ENCODE measurements around the gene CYP2U1. TPM values are rescaled to one million over a fixed set of nuclear protein-coding genes. Genes with fewer than 3 reads are reported as not detected.
"Not testable (repeated sequence)": the region's sequence is repeated elsewhere in the genome, so short reads cannot be mapped to it uniquely, and the experiment has no call there.

CYP2U1 gene
- total RNA-seq, 1 experiment from 2014 or later: 2.5 TPM

DNA sequence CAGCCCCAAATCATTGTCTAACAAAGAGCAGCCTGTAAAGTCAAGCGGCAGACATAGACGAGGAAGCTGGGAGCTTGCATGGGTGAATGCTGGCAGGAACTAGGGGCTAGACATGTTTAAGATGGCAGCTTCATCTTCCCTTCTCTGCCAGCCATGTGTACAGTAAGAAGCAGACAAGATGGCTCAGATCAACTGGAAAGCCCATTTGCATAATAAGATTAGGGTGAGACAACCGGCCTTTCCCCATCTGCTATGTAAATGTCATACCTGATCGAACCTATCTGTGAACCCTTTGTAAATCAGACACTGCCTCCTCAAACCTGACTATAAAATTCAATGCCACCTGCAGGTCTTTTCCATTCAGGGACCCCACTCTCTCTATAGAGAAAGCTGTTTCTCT lies 35.6 kb downstream of the CYP2U1 start:
- BruUV-seq (replicated peaks): no TSS peak
- ChIA-PET POLR2A (no interaction called here), CTCF (no interaction called here)
- Mint-ChIP-seq H3K27me3 (ENCODE audit: insufficient read depth, unreplicated experiment) (no peaks in the 10 kb centered on the region), H3K4me1 (ENCODE audit: insufficient read depth, unreplicated experiment) (no peaks in the 10 kb centered on the region), H3K9me3 (ENCODE audit: unreplicated experiment) (no peaks in the 10 kb centered on the region), H3K36me3 (ENCODE audit: insufficient read depth, unreplicated experiment) (no peaks in the 10 kb centered on the region), H3K27ac (ENCODE audit: low read depth, unreplicated experiment) (no peak overlapping the region), H3K4me3 (ENCODE audit: unreplicated experiment) (no peak overlapping the region)
- DNase-seq (ENCODE audit: unreplicated experiment): no peak
- TF ChIP-seq, protein P1, sequence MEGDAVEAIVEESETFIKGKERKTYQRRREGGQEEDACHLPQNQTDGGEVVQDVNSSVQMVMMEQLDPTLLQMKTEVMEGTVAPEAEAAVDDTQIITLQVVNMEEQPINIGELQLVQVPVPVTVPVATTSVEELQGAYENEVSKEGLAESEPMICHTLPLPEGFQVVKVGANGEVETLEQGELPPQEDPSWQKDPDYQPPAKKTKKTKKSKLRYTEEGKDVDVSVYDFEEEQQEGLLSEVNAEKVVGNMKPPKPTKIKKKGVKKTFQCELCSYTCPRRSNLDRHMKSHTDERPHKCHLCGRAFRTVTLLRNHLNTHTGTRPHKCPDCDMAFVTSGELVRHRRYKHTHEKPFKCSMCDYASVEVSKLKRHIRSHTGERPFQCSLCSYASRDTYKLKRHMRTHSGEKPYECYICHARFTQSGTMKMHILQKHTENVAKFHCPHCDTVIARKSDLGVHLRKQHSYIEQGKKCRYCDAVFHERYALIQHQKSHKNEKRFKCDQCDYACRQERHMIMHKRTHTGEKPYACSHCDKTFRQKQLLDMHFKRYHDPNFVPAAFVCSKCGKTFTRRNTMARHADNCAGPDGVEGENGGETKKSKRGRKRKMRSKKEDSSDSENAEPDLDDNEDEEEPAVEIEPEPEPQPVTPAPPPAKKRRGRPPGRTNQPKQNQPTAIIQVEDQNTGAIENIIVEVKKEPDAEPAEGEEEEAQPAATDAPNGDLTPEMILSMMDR (IDR thresholded peaks at IDR 0.05; ENCODE audit: unreplicated experiment): no peak
- intact Hi-C loops (cut with micrococcal nuclease): no loop called here

DNA sequence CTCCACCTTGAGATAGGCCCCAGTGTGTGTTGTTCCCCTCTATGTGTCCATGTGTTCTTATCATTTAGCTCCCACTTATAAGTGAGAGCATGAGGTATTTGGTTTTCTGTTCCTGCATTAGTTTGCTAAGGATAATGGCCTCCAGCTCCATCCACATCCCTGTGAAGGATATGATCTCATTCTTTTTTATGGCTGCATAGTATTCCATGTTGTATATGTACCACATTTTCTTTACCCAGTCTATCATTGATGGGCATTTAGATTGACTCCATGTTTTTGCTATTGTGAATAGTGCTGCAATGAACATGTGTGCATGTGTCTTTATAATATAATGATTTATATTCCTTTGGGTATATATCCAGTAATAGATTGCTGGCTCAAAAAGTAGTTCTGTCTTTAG lies 36.2 kb downstream of the CYP2U1 start:
- CTCF ChIA-PET; H3K9me3 Mint-ChIP-seq (ENCODE audit: unreplicated experiment); H3K27me3 Mint-ChIP-seq (ENCODE audit: insufficient read depth, unreplicated experiment); H3K36me3 Mint-ChIP-seq (ENCODE audit: insufficient read depth, unreplicated experiment); POLR2A ChIA-PET; BruUV-seq (replicated peaks); H3K27ac Mint-ChIP-seq (ENCODE audit: low read depth, unreplicated experiment); H3K4me1 Mint-ChIP-seq (ENCODE audit: insufficient read depth, unreplicated experiment); intact Hi-C loops (cut with micrococcal nuclease); H3K4me3 Mint-ChIP-seq (ENCODE audit: unreplicated experiment); DNase-seq (ENCODE audit: unreplicated experiment): not testable (repeated sequence)

DNA sequence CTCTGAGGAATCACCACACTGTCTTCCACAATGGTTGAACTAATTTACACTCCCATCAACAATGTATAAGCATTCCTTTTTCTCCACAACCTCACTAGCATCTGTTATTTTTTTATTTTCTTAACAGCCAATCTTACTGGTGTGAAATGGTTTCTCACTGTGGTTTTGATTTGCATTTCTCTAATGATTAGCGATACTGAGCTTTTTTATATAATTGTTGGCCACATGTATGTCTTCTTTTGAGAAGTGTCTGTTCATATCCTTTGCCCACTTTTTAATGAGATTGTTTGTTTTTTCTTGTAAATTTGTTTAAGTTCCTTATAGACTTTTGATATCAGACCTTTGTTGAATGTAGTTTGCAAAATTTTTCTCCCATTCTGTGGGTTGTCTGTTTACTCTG lies 36.6 kb downstream of the CYP2U1 start:
- H3K36me3 Mint-ChIP-seq (ENCODE audit: insufficient read depth, unreplicated experiment); H3K4me1 Mint-ChIP-seq (ENCODE audit: insufficient read depth, unreplicated experiment); CTCF ChIA-PET; DNase-seq (ENCODE audit: unreplicated experiment); BruUV-seq (replicated peaks); H3K27ac Mint-ChIP-seq (ENCODE audit: low read depth, unreplicated experiment); H3K27me3 Mint-ChIP-seq (ENCODE audit: insufficient read depth, unreplicated experiment); H3K4me3 Mint-ChIP-seq (ENCODE audit: unreplicated experiment); intact Hi-C loops (cut with micrococcal nuclease); POLR2A ChIA-PET; H3K9me3 Mint-ChIP-seq (ENCODE audit: unreplicated experiment): not testable (repeated sequence)

DNA sequence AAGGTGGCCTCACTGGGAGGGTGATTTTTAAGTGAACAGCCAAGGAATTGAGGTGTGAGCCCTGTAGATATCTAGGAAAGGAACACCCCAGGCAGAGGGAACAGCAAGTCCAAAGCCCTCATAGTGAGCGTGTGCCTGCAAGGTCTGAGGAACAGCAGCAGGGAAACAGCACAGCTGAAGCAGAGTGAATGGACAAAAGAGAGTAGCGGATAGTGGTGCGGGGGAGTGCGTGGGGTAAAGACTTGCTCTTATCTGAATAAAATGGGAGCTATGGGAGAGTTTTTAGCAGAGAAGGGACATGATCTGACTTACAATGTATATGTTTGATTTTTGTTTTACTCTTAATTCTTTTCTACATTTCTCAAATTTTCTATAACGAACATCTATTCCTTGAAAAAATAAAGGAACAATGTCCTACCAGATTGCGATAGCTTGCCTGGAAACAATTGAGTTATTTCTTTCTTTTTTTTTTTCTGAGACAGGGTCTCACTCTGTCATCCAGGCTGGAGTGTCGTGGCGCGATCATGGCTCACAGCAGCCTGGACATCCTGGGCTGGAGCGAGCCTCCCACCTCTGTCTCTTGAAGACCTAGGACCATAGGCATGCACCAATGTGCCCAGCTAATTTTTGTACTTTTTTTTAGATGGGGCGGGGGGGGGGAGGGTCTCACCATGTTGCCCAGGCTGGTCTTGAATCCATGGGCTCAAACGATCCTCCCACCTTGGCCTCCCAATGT lies 38.9 kb downstream of the CYP2U1 start:
- ChIA-PET POLR2A (no interaction called here), CTCF (interaction anchor here (0.6 kb wide), 2 partner anchors 11 to 133 kb away, joined by 3 read pairs; no protein-coding TSS in a partner anchor)
- no peak overlapping the region for H3K27ac Mint-ChIP-seq (ENCODE audit: low read depth, unreplicated experiment)
- TF ChIP-seq, protein P1 (IDR thresholded peaks at IDR 0.05; ENCODE audit: unreplicated experiment): no peak
- no peak overlapping the region for H3K4me3 Mint-ChIP-seq (ENCODE audit: unreplicated experiment)
- H3K4me1 Mint-ChIP-seq (ENCODE audit: insufficient read depth, unreplicated experiment): no peaks in the 10 kb centered on the region
- H3K36me3 Mint-ChIP-seq (ENCODE audit: insufficient read depth, unreplicated experiment): no peaks in the 10 kb centered on the region
- no TSS peak for BruUV-seq (replicated peaks)
- no peak for DNase-seq (ENCODE audit: unreplicated experiment)
- intact Hi-C loops (cut with micrococcal nuclease): no loop called here
- H3K9me3 Mint-ChIP-seq (ENCODE audit: unreplicated experiment): no peaks in the 10 kb centered on the region
- no peaks in the 10 kb centered on the region for H3K27me3 Mint-ChIP-seq (ENCODE audit: insufficient read depth, unreplicated experiment)

DNA sequence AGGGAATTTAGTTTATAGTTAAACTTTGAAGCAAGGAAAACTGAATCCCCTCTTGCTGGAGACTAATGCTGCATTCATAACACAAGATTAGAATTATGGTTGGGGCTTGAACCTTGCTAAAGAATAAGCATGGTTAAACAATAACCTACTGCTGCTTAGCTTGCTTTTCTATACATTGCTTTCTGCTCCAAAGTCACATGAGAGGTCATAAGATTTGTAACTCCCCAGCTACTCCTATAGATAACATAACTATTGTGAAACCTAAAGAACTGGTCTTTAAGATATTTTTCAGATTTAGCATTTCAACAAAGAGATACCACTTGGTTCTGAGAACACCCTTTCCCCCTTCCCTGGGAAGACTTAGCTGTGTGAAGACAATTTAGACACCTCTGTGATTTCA lies 41.3 kb downstream of the CYP2U1 start:
- no peaks in the 10 kb centered on the region for H3K9me3 Mint-ChIP-seq (ENCODE audit: unreplicated experiment)
- POLR2A ChIA-PET: no interaction called here
- no peak for DNase-seq (ENCODE audit: unreplicated experiment)
- TF ChIP-seq, protein P1 (IDR thresholded peaks at IDR 0.05; ENCODE audit: unreplicated experiment): no peak
- H3K27me3 Mint-ChIP-seq (ENCODE audit: insufficient read depth, unreplicated experiment): no peaks in the 10 kb centered on the region
- no TSS peak for BruUV-seq (replicated peaks)
- H3K4me3 Mint-ChIP-seq (ENCODE audit: unreplicated experiment): no peak overlapping the region
- CTCF ChIA-PET: no interaction called here
- intact Hi-C loops (cut with micrococcal nuclease): no loop called here
- H3K36me3 Mint-ChIP-seq (ENCODE audit: insufficient read depth, unreplicated experiment): no peaks in the 10 kb centered on the region
- no peak overlapping the region for H3K27ac Mint-ChIP-seq (ENCODE audit: low read depth, unreplicated experiment)
- no peaks in the 10 kb centered on the region for H3K4me1 Mint-ChIP-seq (ENCODE audit: insufficient read depth, unreplicated experiment)
